Activated CD4-positive, alpha-beta T cell treated with anti-CD3 and anti-CD28 coated beads, Interleukin-2, amount 50 U/mL, for 48 hours (primary cell): ENCODE data around the gene NANOS3.
"Not testable (repeated sequence)": the region's sequence is repeated elsewhere in the genome, so short reads cannot be mapped to it uniquely, and the experiment has no call there.

Experiments used
- DNase-seq, 2 experiments: peaks; one replicate each; pipeline ENCODE4 v3.0.0-alpha.2; 2020

The NANOS3 gene

GRCh38 chr19:13843104-13843921 lies 33.6 kb upstream of the NANOS3 start:
- no peak for DNase-seq

- DNase-seq: no peak
These were observed 32.8 kb upstream of the NANOS3 start for GRCh38 chr19:13844130-13844631.

GRCh38 chr19:13846557-13847406 lies 30.2 kb upstream of the NANOS3 start:
- DNase-seq: peak; percentile 95 to 97

- DNase-seq: peak; percentile 84 to 88
These were observed 29.3 kb upstream of the NANOS3 start for GRCh38 chr19:13847407-13848339.

GRCh38 chr19:13848340-13848677 lies 28.6 kb upstream of the NANOS3 start:
- DNase-seq: no peak

- DNase-seq: no peak
These were observed 27.9 kb upstream of the NANOS3 start for GRCh38 chr19:13848798-13849676.

DNA sequence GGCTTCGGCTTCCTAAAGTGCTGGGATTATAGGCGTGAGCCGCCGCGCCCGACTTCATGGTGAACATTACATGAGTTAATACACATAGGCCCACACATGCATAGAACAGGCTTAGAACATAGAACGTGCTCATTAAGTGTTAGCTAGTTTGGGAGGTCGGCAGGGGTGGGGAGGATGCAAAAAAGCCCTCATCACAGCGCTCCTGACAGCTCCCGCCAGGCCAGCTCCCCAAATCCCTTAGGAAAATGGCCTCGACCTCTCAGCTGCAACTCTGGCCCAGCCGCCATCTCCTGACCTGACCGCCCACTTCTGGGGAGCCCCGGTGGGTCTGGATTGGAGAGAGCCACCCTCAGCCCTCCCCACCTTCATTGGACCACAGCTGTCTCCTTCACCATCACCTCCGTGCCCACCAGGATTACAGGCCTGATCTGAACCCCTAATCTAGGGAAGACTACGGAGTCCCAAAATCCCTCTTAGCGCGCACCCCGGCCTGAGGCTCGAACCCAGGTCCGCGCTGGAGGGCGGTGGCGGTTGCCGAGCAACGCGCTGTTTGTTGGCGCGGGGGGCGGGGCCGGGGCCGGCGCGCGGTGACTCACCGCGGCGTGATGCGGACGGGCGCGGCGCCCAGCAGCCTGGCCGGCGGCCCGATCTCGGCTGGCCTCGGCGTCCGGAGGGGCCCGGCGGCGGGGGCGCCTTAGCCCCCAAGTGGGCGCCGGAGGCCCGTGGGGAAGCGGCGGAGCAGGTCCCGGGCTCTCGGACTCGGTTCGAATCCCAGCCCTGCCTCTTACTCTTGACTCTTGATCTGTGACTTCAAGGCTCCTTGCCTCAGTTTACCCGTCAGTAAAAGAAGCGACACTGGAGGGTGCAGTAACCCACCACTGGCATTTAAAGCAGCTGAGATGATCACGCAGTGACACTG lies 26.7 kb upstream of the NANOS3 start:
- DNase-seq: peak; percentile 74 to 76

DNA sequence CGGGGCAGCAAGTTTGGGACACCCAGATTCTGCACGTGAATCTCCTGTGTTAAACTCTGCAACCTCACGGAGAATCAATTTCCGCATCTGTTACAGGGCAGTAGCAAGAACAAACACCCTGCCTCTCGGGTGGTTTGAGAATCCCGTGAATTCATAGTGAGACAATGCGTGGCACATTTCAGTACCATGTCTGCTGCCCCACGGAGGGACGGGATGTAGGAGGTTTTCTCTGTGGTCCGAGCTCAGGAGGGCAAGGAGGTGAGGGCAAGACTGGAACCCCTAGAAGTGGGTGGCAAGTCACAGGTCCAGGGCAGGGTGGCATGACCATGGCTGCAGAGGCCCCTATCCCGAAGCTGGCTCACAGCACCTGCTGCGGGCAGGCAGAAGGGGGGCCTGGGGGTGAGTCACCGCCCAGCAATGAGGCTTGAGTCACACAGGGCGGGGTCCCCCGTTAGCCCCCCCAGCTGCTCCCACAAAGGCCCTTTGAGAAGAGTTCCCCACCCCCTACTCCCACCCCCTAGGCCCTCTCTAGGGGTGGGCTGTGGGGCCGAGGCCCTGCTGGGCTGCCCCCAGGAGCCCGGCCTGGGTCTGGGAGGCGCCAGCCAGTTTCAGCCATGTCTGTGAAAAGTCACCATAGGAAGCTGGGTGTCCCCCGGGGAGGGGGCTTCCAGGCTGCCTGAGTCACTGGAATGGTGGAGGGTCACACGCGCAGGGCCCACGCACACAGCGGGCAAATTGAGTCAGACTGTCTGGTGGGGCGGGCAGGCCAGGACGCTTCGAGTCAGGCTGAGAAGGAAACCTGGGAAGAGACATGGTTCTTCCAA lies 25.8 kb upstream of the NANOS3 start:
- DNase-seq: peak in 1 of 2 experiments; percentile 65

DNA sequence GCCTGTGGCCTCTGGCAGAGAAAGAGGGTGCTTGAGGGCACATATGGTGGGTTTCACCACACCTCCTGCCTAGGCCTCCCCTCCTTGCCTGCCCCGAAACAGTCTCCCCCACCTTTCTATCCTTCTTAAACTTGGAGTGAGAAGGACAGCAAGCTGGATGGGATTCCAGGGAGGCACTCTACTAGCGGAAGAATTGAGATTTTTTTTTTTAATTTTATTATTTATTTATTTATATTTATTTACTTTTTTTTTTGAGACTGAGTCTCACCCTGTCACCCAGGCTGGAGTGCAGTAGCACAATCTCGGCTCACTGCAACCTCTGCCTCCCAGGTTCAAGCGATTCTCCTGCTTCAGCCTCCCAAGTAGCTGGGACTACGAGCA lies 25.2 kb upstream of the NANOS3 start:
- not testable (repeated sequence) for DNase-seq

GRCh38 chr19:13852171-13852707 lies 24.7 kb upstream of the NANOS3 start:
- DNase-seq: not testable (repeated sequence)

DNA sequence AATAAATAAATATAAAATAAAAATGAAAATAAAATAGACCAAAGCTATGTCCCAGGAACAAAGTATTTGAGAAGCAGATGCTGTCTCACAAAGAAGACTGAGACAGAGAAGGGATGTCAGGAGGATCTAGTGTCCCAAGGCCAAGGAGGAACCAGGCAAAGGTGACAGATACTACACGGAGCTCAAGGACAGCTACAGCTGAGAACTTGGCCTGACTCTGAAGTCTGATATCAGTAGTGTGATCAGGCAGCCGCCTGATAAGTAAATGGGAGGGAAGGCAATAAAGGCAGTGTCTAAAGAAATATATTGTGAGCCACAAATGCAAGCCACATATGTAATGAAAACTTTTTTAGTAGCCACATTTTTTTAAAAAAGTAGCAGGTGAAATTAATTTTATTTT lies 20.4 kb upstream of the NANOS3 start:
- no peak for DNase-seq

DNA sequence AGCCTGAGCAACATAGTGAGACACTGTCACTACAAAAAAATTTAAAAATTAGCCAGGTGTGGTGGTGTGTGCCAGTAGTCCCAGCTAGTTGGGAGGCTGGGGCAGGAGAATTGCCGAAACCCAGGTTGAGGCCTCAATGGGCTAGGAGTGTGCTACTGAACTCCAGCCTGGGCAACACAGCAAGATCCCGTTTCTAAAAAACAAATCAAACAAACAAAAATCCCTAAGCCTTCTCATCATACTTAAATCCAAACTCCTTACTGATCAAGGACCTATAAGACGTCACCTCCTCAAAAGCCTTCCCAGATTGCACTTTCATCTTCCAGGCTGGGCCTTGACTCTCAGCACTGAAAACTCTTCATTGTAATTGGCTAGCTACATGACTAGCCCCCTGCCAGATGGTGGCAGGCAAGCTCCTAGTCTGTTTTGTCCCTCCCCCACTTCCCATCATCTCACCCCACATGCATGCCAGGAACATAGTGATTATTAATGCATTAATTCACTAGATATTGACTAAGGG lies 17.5 kb upstream of the NANOS3 start:
- DNase-seq: no peak

DNA sequence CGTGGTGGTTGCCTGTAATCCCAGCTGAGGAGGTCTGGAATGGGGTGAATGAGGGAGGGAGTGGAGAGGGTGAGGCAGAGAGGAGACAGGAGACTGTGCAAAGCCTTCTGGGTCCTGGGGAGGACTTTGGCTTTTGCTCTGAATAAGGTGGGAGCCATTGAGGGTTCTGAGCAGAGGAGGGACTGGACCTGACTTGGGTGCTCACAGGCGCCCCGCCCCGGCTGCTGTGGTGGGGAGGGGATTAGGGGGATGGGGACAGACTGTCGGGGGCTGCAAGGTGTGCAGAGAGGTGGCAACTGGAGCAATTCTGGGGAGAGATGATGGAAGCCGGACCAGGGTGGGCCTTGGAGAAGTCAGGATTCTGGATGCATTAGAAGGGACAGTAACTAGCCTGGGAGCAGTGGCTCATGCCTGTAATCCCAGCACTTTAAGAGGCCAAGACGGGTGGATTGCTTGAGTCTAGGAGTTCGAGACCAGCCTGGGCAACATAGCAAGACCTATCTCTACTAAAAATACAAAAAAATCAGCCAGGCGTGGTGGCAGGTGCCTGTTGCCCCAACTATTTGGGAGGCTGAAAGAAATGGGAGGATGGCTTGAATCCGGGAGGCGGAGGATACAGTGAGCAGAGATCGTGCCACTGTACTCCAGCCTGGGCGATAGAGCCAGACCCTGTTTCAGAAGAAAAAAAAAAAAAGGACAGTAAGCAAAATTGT lies 16.1 kb upstream of the NANOS3 start:
- DNase-seq: no peak

DNA sequence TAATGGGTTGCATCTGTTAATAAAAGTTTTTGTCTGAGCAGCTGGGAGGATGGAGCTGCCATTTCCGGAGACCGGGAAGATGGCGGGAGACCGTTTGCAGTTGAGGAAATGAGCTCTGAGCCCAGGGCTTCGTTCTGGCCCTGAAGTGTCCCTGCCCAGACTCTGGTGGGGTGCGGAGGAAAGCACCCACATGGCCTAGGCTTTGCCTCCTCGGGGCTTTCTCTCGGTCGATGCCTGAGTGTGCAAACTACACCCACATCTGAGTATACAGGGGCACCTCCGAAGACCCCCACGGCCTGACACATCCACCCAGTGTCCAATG lies 15.6 kb upstream of the NANOS3 start:
- DNase-seq: no peak

DNA sequence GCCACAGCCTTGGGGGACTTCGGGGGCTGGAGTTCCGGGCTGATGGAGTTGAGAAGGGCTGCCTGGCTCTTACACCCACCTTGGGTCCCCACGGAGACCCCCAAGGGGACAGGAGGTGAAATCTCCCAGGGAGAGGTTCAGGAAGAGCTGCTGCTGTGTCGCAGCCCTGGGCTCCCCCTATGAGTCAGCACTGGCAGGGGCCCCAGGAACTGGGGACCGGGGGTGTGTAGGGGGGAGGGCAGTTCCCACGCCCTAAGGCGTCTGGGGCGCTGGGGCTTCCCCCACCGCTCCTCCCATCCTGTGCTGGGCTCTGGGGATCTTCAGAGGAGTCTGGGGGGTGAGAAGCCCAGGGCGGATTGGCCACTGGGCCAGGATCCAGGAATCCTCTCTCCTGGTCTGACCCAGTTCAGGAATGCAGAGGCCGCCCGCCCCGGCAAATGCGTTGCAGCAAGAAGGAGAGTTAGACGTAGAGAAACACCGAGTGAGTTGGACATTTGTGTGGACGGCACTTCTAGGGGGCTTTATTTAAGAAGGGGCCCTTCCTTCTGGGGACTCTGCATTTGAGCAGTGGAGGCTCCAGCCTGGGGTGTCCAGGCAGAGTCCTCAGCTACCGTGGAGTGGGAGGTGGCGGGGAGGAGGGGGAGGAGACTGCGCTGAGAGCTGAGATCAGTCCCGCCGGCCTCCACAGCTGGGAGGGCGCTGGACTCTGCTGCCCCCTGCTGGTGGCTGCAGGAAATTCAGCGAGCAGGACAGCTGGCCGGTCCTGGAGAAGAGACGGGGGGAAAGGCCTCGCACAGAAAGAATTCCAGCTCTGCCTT lies 15.0 kb upstream of the NANOS3 start:
- DNase-seq: peak; percentile 93 to 94

GRCh38 chr19:13864046-13864666 lies 12.8 kb upstream of the NANOS3 start:
- no peak for DNase-seq
